Stimulated activated CD4-positive, alpha-beta T cell treated with anti-CD3 and anti-CD28 coated beads, Interleukin-12 subunit alpha, Interleukin-12 subunit beta, amount 100 ng/mL, for 24 hours (primary cell): ENCODE data around the gene IFIT5.
"Not testable (repeated sequence)": the region's sequence is repeated elsewhere in the genome, so short reads cannot be mapped to it uniquely, and the experiment has no call there.

Source experiments
- DNase-seq, 2 experiments: peaks; one replicate each; pipeline ENCODE4 v3.0.0-alpha.2; 2020; ENCODE audit warnings: low read depth in 2 of 2

The IFIT5 gene, protein sequence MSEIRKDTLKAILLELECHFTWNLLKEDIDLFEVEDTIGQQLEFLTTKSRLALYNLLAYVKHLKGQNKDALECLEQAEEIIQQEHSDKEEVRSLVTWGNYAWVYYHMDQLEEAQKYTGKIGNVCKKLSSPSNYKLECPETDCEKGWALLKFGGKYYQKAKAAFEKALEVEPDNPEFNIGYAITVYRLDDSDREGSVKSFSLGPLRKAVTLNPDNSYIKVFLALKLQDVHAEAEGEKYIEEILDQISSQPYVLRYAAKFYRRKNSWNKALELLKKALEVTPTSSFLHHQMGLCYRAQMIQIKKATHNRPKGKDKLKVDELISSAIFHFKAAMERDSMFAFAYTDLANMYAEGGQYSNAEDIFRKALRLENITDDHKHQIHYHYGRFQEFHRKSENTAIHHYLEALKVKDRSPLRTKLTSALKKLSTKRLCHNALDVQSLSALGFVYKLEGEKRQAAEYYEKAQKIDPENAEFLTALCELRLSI

DNA sequence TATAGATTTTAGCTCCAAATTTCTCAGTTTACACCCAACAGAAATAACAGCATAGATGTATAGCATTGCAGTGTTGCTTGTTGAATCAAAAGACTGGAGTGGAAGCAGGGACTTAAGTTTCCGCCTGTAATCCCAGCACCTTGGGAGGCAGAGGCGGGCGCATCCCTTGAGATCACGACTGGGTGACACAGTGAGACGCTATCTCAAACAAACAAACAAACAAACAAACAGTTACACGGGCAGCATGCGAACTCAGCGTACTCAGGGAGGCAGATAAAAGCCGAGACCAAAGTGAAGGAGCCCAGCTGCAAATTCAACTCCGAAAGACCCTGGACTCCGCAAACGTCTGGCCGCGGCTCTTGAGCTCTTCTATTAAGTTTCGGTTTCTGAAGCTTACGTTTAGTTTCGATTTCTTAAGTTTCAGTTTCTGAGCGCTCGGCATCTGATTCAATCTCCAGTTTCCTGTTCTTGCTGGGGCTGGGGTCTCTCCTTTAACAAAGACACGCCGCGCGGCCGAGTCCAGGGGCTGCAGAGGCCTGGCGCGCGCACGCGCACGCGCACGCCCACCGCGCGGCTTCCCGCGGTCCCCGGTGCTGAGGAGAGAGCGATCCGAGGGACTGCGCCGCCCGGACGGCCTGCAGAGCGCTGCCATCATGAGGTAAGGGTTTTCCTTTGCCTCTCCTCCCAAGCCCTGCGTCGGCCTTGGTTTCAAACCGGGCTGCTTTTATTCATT lies at the start of gene IFIT5:
Gene IFIT5, plus strand, starts transcription at position 423 of the 733 bp plus-strand sequence. Its CDS starts 231 bp downstream, at position 654.
- peak; percentile 28 to 31 for DNase-seq

GRCh38 chr10:89367529-89367928 lies 46.8 kb upstream of the IFIT5 start:
- no peak for DNase-seq

DNA sequence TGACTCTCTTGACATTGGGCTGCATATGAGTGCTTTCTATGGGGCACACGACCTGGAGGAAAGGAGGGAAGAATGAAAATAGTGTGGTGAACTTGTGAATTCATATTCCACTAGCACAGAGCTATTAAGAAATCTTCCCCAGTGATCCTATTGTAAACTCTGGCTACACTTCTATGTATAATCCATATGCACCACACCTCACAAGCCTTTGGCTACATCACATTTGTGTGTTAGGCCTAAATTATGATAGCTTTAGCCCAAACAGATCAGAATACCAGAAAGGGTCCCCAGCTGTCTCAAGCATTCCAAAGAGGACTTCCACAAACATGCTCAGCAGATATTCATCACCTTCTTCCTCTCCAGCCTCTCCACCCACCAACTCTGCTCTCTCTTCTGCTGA lies 46.2 kb upstream of the IFIT5 start:
- no peak for DNase-seq

DNA sequence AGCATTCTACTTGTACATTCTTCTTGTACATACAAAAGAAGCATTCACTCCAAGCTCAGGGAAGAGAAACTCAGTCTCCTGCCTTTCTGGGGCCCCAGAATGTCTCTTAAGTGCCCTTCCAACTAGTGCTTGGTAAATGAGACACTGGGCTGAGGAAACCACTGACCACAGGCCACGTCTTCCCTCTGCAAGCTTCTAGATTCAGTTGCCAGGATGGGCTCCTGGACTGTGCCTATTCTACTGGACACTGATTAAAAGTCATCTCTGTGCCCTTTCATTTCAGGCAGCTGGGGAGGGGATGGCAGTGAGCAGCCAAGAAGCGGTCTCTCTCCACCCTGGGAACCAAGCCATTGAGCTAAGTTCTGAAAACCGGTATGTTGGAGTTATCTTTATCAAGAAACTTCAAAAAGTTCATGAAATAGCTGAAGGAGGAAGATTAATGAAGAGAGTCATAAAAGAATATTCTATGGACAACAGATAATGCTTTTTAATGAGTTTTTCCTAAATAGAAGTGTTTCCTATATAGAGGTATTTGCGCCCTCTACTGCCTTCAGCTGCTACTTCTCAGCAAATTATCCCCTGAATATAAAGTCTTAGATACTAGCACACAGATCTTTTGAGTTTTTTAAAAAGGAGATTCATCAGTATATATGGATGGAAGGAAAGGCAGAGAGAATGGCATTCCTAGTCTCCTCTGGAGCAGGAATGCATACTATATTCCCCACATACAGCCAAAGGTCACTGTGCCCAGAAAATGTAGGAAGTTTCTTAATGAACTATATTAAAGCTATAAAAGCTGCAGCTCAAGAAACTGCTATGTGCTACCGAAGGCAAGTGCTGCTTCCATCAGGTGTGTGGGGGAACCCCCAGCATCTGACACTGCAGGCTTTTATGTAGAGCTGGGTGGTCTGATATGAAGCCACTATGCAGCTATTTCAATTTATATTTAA lies 44.9 kb upstream of the IFIT5 start:
- DNase-seq, result no peak

DNA sequence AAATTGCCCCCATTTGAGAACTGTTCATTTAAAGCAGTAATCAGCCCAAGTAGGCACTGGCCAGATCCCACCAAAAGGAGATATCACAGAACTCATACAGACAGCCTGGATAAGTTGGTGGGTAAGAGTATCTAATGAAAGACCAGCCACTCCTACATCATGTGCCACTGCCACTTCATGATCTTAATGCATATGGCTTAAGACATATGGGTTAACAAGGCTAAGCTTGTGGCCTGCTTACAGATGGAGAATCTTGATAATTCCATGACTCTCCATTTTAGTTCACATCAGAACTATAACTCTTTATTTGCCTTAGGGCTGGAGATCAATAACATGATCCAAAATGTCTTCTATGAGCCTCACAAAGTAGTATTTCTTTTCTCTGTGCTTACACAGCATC lies 43.3 kb upstream of the IFIT5 start:
- DNase-seq, result no peak

GRCh38 chr10:89371987-89372386 lies 42.4 kb upstream of the IFIT5 start:
- no peak for DNase-seq

GRCh38 chr10:89373916-89374711 lies 40.3 kb upstream of the IFIT5 start:
- DNase-seq, result no peak

DNA sequence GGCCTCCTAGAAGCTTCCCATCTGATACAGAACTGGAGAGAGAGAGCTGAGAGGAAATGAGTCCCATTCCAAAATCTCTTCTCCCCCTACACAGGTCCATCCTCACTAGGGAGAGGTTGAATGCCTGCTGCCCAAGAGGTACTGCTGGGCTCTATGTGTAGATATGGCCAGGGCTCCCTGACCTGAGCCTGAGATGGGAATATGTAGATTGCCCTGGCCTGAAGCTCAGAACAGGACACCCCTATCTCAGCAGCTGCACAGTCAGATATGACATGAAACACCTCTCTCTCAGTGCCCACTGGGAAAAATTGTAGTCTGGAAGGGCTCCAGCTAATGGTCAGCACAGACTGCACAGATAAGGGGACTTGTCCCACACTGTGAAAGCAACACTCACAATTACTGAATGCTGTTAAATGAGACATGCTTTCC lies 39.6 kb upstream of the IFIT5 start:
- DNase-seq, result no peak

DNA sequence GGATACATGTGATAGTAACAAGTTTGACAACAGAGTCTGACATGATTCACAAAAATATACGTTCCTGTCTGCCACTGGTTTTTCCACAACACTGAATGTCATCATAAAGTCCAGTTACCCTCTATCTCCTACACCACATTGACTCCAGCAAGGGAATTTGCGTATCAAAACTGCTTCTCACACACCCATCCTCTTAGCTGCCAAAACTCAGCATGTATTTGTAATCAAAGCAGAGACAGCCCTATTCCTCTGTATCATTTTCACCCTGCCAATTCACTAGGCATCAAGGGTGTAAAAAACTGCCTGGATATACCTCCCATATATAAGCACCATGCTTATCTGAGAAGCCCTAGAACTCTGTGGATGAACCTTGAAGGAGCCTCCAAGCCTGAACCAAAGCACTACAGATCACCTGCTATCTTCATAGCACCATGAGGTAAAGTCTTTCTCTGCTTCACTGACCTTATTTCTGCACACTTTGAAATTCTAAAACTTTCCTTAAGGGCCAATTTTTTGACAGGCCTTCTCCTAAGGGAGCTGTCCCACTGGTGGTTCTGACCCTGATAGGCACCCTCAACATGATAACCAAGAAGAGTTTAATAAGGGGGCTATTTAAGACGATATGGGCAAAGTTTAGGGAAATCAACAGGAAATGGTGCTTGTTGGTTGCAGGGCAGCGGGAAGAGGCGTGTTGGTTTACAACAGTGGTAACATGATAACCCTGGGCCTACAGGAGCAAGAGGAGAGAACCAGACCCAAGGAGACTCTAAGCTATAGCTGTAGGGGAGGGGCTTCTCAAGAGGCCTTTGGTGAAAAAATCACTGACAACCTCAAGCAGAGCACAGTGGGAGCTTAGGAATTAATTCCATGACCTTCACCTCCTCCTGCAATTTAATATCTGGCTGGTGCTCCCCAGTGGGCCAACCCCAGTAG lies 36.4 kb upstream of the IFIT5 start, which contains the start of gene IFIT1B:
Gene IFIT1B, plus strand, starts transcription at position 352 of the 933 bp plus-strand sequence. Its CDS starts 80 bp downstream, at position 432.
- DNase-seq, result no peak

DNA sequence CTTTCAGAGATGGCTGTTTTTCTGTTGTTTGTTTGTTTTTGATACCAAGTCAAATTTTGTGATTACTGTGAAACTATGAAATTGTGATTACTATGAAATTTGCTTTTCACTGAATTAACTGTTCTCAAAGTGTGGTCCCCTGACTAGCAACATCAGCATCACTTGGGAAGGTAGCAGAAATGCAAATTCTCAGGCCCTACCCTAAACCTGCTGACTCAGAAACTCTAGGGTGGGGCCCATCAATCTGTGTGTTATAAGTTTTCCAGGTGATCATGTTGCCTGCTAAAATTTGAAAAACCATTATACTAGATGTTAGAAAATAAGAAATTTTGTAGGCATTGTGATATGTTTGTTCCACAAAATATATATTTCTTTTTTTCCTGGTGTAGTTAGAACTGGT lies 35.3 kb upstream of the IFIT5 start:
- DNase-seq, result no peak

GRCh38 chr10:89382757-89383156 lies 31.6 kb upstream of the IFIT5 start:
- no peak for DNase-seq

DNA sequence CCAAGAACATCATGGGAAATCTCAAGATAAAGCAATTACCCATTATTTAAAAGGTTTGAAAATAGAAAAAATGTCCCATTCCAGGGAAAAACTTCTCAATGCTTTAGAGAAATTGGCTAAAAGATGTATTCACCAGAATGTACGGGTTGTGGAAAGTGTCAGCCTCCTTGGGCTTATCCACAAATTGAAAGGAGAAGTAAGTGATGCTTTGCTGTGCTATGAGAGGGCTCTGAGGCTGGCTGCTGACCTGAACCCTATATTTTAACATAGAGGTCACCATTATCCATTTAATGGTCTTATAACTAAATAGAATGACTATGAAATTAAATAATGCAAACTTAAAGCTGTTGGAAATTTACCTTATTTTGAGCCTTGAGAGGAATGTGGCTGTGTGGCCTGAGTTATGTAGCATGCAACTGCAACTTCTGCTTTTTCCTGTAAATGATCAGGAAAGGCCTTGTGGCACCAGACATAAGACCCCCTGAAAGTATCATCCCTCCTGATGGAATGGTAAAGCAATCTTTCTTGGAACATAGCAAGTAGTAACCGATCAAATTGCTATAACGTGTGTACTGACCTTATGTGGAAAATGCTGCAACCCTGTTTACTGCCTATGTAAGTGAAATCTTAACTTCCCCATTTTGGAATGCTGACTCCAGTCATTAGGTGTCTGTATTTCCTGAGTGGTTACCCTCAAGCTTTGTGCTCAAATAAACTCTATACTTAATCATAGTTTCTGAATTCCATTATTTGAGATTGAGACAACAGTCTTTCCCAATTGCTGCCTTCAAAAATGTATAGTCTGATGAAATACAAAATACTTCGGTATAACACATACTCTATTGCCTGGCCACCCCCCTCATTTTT lies 29.7 kb upstream of the IFIT5 start:
- no peak for DNase-seq

DNA sequence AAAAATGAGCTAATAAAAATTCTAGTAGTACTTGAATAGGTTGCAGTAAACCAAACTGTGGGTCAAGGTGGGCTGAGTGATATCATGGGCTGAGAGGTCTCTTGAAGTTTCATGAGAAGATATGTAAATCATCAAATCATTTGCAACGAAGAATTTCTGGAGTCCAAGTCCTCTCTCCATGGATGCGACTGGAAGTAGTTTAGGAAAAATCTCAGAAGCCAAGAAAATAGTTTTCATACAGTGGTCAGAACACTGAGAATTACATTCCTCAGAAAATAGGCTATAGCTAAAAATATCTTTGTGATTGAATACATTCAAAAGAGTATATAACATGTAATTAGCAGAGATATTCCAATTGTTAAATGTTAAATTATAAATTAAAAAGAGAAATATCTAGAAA lies 25.6 kb upstream of the IFIT5 start:
- DNase-seq, result no peak

GRCh38 chr10:89389254-89389653 lies 25.1 kb upstream of the IFIT5 start:
- no peak for DNase-seq

DNA sequence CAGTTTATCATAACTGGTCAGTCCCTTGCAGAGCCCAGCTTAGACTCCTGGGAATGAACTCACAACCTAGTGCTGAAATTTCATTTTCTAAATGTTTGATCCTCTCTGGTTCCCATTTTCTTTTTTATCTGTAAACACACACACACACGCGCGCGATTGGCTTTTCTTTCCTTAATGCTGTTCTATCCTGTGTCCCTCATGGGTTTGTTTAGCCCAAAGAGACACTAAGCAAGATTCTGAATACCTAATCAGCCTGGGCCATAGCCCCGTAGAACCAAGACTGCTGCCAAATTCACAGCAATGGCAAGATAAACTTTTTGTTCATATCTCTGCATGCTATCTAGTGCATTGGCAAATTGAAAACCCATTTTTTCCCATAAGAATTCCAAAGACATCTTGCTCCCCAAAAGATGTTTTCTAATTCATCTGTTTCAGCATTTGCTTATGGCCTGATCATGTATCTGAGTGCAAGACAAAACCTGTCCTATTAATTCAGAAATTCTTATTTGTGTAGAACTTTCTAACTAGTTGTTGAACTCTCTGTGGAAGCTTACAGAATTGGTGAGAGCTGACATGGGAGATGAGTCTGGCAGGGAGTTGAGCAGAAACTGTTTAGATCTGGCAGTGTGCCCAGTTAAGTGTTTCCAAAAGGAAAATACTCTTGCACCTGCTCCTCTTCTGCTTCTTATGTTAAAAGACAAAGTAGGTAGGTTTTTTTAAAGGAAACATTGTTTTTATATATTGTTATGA lies 23.7 kb upstream of the IFIT5 start:
- no peak for DNase-seq

- DNase-seq, result not testable (repeated sequence)
Observed at GRCh38 chr10:89391226-89391576, 23.2 kb upstream of the IFIT5 start.

DNA sequence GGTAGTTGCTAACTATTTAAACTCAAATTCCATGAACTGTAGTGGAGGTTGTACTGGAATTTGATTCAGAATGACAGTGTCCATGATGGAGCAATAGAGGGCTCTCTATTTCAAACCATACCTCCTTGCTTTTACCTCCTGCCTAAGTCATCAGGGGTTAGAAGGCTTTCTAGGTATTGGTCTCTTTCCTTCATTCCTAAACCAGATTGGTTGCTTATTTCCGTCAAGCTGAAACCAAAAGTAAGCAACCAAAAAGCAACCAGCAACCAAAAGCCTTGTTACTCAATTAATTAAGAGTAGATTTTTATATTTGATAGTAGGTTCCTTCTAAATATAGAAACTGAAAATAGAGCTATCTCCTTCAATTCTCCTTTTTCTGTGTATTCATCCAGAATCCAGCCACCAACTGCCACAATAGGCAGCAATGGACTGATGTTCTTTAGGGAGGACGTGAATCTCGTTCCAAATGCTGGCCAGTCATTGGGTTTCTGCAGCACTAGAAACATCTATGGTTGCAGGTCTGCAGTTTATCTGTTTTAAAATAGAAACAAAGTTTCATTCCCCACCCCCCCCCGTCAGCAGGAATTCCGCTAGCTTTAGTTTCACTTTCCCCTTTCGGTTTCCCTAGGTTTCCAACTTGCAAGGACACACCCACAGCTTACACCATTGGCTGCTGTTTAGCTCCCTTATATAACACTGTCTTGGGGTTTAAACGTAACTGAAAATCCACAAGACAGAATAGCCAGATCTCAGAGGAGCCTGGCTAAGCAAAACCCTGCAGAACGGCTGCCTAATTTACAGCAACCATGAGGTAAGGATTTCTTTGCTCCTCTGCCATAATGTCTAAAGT lies 22.2 kb upstream of the IFIT5 start, which contains the start of gene IFIT1:
Gene IFIT1, plus strand, starts transcription at position 717 of the 850 bp plus-strand sequence. Its CDS starts 90 bp downstream, at position 807.
- DNase-seq, result peak; percentile 5 to 6
